Activated T-cell treated with anti-CD3 and anti-CD28 coated beads, Interleukin-2, amount 50 U/mL, for 48 hours (primary cell): ENCODE measurements around the gene ANKRD24.
"Not testable (repeated sequence)": the region's sequence is repeated elsewhere in the genome, so short reads cannot be mapped to it uniquely, and the experiment has no call there.

Source experiments
- DNase-seq, 2 experiments: peaks; one replicate each; pipeline ENCODE4 v3.0.0-alpha.2; 2020

ANKRD24 gene

DNA sequence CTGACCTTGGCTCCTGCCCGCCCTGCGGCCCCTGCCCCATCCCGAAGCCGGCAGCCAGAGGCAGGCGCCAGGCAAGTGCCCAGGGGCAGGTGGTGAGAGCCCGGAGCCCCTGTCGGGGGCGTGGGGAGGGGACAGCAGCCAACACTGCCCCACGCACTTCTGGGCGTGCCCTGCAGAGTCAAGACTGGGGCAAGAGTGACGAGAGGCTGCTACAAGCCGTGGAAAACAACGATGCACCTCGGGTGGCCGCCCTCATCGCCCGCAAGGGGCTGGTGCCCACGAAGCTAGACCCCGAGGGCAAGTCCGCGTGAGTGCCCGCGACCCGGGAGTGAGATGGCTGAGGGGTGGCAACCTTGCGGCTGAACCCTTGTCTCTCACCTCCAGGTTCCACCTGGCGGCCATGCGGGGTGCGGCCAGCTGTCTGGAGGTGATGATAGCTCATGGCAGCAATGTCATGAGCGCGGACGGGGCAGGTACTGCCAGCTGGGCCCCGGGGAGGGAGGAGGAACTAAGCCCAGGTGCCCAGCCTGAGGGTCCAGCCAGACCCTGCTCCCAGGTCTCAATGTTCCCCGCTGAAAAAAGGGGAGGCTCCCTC, 17.3 kb downstream of the ANKRD24 start:
- no peak for DNase-seq

DNA sequence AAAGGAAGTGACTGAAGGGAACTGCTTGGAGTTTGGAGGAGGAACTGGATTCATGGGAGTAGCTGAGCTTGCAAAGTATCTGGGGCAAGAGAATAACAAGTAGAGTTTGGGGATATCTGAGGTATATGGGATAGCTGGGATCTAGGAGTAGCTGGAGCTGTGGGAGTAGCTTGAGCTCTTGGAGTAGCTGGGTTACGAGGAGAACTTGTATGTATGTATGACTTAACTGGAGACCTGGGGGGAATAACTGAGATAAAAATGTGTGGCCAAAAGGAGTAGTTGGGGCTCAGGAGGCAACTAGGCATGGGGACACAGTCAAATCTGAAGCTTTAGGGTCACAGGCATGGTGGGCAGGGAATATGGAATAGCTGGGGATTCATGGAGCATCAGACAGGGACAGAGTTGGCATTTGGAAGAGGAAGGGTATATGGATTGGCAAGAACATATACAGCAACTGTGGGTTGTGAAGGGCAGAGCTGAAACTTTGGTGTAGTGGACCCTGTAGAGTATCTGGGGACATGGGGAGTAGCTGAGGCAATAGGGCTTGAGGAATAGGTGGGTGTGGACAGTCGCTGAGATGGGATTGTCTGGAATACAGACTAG, 18.6 kb downstream of the ANKRD24 start:
- DNase-seq, result no peak

DNA sequence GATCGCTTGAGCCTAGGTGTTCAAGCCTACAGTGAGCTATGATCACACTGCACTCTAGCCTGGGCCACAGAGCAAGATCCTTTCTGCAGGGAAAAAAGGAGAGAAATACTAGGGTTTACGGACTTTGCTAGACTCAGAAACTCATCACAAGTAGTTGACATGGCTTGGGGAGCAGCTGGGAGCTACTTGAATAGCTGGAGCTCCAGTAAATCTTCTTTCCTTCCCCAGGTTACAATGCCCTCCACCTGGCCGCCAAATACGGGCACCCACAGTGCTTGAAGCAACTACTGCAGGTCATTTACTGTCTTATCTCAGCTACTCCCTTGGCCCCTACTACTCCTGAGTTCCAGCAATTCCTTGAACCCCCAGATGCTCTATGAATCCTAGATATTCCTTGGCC, 19.3 kb downstream of the ANKRD24 start:
- DNase-seq, result no peak

DNA sequence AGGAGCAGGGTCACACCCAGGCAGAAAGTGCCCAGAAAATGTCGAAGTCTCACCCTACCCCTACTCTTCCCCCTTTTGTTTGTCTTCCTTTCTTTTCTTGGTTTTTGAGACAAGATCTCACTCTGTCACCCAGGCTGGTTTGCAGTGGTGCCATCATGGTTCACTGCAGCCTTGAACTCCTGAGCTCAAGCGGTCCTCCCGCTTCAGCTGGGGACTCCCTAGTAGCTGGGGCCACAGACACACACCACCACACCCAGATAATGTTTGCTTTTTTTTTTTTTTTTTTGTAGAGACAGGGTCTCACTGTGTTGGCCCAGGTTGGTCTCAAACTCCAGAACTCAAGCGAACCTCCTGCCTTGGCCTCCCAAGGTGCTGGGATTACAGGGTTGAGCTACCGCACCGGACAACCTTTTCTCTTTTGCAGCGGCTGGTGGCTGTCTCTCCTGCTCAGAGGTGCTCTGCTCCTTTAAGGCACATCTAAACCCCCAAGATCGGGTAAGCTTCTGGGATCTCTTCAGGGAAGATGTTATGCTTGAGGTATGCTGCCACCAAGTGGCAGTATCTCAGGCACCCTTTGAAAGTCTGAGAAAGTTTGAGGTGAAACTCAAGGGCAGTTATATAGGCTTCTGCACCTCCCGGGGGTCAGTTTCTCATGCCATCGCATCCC, 24.5 kb downstream of the ANKRD24 start:
- no peak for DNase-seq

DNA sequence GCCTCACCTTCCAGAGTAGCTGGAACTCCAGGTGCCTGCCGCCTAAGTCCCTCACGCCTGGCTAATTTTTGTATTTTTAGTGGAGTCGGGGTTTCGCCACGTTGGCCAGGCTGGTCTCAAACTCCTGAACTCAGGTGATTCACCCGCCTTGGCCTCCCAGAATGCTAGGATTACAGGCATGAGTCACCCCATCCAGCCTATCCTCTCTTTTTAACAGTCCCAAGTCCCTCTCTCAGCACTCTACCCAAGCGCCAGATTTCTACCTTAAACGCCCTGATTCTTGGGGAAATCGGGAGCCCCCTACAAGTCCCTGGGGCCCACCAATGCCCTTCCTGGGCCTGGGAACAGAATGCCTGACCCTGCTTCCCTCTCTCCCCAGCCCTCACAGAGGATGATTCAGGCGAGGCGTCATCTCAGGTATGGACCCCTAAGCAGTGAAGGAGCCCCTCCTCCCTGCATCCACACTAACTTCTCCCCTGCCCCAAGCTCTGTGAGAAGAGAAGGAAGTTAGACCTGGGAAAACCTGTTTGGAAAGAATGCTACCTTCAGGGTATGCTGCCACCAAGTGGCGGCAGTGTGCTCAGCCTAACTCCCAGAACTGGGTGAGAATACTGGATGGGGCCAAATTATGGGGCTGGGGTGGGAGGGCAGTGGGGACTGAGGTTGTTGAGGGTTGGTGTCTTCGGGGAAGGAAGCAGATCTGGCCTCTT, 26.1 kb downstream of the ANKRD24 start:
- no peak for DNase-seq

DNA sequence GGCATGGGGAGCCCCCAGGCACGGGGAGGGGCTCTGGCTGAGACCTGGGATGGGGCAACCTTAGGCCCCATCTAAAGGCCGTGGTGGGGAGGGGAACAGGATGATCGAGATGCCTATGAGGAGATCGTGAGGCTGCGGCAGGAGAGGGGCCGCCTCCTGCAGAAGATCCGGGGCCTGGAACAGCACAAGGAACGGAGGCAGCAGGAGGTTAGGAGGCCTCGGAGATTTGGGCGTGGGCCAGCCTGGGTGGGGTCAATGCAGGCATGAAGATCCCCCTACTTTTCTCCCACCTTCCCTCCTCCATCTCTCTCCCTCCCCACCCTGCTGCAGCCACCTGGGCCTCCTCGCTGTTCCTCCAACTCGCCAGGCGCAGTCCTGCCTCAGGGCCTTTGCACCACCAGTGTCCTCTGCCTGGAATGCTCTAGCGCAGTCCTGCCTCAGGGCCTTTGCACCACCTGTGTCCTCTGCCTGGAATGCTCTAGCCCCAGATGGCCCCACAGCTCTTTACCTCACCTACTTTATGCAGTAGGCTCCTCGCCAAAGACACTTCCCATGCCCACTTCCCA, 27.8 kb downstream of the ANKRD24 start:
- no peak for DNase-seq

DNA sequence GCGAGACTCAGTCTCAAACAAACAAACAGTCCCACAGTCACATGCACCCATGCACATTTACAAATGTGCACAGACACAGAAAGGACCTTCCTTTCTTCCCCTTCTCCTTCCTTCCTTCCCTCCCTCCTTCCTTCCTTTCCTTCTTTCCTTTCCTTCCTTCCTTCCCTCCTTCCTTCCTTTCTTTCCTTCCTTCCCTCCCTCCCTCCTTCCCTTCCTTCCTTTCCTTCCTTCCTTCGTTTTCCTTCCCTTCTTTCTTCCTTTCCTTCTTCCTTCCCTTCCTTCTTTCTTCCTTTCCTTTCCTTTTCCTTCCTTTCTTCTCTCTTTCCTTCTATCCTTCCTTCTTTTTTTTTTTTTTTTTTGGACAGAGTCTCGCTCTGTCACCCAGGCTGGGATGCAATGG, 30.6 kb downstream of the ANKRD24 start:
- DNase-seq, result no peak

DNA sequence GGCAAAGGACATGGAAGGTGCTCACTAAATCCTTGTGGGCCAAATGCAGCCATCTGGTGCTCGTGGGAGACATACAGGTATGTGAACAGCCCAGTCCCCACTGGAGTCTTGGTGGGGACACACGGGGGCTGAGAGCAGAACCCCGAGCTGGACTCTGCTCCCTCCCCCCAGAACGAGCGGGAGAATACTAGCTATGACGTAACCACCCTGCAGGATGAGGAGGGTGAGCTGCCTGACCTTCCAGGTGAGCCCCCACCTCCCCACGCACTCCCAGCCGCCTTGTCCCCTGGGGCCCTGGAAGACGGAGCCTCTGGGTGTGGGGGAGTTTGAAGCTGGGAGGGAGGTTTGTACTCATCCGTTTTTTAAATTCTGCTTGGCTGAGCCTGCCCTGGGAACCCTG, 33.3 kb downstream of the ANKRD24 start:
- no peak for DNase-seq

DNA sequence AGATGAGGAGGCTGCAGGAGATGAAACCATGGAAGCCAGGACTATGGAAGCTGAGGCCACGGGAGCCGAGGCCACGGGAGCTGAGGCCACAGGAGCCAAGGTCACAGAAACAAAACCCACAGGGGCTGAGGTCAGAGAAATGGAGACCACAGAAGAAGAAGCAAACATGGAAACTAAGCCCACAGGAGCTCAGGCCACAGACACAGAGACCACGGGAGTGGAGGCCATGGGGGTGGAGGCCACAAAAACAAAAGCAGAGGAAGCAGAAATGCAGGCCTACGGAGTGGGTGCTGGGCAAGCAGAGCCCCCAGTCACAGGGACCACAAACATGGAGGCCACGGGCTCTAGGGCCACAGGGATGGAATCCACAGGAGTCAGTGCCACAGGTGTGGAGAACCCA, 34.4 kb downstream of the ANKRD24 start:
- DNase-seq, result no peak

DNA sequence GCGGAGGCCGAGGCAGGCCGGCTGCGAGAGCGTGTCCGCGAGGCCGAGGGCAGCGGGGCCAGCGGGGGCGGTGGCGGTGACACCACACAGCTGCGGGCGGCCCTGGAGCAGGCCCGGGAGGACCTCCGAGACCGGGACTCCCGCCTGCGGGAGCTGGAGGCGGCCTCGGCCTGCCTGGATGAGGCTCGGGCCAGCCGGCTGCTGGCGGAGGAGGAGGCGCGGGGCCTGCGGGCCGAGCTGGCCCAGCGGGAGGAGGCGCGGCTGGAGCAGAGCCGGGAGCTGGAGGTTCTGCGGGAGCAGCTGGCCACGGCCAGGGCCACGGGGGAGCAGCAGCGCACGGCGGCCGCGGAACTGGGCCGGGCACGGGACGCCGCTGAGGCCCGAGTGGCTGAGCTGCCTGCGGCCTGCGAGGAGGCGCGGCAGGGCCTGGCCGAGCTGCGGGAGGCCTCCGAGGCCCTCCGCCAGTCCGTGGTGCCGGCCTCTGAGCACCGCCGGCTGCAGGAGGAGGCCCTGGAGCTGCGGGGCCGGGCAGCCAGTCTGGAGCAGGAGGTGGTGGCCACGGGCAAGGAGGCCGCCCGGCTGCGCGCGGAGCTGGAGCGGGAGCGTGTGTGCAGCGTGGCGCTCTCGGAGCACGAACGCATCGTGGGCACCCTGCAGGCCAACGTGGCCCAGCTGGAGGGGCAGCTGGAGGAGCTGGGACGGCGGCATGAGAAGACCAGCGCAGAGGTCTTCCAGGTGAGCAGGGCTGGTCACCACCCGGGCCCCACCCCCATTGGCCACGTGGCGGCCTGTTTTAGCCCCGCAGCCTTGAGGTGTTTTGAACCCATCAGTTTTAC, 35.2 kb downstream of the ANKRD24 start:
- DNase-seq, result no peak

DNA sequence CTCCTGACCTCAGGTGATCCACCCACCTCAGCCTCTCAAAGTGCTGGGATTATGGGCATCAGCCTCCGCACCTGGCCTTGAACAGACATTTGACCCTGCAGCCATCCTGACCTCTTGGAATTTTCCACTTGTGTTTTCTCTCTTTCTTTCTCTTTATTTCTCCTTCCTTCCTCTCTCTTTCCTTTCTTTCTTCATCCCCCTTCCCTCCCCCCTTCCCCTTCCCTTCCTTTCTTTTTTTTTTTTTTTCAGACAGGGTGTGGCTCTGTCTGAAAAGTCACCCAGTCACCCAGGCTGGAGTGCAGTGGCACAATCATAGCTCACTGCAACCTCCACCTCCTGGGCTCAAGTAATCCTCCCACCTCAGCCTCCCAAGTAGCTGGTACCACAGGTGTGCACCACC, 36.0 kb downstream of the ANKRD24 start:
- not testable (repeated sequence) for DNase-seq

DNA sequence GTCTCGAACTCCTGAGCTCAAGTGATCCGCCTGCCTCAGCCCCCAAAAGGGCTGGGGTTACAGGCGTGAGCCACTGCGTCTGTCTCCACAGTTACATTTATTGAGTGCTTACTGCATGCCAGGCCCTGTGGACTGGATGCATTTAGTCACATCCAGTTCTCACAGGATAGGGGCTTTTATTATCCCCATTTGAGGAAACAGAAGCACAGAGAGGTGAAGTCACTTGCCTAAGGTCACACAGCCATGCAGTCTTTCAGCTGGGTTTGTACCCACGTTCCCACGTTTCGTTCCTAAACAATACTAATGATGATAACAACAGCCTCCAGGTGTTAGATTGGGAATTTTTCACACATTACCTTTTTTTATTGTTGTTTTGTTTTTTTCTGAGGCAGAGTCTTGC, 37.7 kb downstream of the ANKRD24 start:
- no peak for DNase-seq

DNA sequence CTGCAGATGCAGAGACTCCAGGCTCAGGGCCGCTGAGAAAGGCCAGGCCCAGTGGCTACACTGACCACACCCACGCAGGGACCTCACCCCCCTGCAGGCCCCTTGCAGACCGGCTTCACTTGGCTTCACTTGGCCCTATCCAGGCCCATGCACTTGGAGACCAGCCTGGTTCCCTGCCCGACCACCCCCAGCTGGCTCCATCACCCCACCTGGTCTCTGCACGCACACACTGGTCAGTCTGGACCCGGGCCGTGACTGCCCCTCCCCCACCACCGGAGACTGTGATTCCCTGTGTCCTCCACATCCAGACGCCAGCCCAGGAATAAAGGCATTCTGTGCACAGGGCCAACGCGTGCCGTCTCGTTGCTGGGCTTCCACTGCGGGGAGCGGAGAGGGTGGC, 42.0 kb downstream of the ANKRD24 start:
- DNase-seq, result no peak

DNA sequence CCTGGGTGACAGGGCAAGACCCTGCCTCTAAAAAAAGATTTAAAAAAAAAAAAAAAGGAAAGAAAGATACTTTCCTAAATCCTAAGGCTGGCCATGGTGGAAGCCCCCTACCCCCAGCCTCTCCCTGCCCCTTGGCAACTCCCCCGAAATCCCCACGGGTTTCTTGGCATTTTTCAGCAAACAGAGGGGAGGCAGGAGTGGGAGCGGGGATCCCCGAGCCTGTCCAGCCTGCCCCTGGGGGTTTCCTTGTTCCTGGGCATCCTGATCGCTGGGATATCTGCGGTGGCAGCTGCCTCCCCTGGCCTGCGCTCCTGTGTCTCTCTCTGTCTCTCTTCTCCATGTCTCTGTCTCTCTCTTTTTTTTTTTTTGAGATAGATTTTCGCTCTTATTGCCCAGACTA, 43.4 kb downstream of the ANKRD24 start:
- no peak for DNase-seq

DNA sequence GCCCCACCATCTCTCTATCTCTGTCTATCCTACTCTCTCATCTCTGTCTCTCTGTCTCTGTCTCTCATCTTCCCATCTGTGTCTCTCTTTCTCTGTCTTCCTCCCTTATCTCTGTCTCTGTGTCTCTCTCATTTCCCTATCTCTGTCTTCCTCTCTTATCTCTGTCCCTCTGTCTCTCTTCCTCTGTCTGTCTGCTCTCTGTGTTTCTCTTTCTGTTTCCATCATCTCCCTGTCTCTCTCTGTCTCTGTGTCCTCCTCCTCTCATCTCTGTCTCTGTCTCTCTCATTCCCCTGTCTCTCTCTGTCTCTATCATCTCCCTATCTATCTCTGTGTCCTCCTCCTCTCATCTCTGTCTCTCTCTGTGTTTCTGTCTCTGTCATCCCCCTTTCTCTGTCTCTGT, 45.3 kb downstream of the ANKRD24 start:
- DNase-seq, result no peak

DNA sequence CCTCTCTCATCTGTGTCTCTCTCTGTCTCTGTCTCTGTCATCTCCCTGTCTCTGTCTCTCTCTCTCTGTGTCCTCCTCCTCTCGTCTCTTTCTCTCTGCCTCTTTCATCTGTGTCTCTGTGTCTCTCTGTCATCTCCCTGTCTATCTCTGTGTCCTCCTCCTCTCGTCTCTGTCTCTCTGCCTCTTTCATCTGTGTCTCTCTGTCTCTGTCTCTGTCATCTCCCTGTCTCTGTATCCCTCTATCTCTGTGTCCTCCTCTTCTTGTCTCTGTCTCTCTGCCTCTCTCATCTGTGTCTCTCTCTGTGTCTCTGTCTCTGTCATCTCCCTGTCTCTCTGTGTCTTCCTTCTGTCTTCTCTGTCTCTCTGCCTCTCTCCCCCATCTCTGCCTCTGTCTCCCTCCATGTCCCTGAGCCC, 46.3 kb downstream of the ANKRD24 start:
- no peak for DNase-seq

DNA sequence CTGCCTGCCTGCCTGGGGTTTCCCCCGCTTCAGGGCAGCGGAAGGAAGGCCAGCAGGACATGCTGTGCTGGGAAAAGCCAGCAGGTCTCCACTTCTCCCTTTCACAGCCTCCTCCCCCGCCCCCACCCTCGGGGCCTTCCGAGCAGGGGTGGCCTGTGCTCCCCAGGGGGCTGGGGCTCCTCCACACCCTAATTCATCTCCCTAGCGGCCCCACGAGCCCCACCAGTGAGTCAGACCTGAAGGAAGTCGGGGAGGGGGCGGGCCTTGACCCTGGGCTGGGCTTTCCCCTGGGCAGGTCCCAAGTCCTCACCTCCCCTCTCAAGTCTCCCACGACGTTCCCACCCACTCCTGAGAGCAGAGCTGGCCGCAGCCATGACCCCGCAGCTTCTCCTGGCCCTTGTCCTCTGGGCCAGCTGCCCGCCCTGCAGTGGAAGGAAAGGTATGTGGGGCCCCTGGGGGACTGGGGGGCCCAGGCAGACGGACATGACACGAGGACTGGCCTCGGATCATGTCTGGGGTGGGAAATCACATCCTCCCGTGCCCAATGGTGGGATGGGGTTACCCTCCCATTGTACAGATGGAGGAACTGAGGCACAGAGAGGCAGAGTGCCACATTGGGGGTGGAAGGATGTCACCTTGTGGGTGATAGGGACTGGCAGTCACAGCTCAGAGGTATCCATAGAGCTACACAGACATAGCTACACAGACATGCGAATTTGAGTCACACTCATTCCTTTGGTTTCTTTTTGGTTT, 46.9 kb downstream of the ANKRD24 start, which contains the start of gene EBI3:
TSS of gene EBI3 (plus strand) at position 345 of the 753 bp plus-strand sequence. CDS start at position 373, 28 bp downstream.
- peak; percentile 74 to 81 for DNase-seq

DNA sequence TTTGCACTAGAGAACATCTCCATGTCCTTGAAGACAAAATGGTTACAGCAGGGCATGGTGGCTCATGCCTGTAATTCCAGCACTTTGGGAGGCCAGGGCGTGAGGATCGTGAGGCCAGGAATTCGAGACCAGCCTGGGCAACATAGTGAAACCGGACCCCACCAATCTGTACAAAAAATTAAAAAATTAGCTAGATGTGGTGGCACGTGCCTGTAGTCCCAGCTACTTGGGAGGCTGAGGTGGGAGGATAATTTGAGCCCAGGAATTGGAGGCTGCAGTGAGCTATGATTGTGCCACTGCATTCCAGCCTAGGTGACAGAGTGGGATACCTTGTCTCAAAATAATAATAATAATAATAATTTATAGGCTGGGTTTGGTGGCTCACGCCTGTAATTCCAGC, 47.7 kb downstream of the ANKRD24 start:
- DNase-seq, result not testable (repeated sequence)

DNA sequence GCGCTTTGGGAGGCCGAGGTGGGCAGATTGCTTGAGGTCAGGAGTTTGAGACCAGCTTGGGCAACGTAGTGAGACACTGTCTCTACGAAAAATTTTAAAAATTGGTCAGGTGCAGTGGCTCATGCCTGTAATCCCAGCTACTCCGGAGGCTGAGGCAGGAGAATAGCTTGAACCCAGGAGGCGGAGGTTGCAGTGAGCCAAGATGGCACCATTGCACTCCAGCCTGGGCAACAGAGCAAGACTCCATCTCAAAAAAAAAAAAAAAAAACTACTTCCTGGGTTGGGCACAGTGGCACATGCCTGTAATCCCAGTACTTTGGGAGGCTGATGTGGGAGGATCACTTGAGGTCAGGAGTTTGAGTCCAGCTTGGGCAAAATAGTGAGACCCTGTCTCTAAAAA, 49.0 kb downstream of the ANKRD24 start:
- DNase-seq, result not testable (repeated sequence)

DNA sequence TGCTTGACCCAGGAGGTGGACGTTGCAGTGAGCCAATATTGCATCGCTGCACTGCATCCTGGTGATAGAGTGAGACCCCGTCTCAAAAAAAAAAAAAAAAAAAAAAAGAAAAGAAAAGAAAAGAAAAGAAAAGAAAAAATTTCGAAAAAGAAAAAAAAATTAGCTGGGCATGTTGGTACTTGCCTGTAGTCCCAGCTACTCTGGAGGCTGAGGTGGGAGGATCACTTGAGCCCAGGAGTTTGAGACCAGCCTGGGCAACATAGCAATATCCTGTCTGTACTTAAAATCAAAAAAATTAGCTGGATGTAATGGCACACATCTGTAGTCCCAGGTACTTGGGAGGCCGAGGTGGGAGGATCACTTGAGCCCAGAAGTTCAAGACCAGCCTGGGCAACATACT, 49.6 kb downstream of the ANKRD24 start:
- not testable (repeated sequence) for DNase-seq

DNA sequence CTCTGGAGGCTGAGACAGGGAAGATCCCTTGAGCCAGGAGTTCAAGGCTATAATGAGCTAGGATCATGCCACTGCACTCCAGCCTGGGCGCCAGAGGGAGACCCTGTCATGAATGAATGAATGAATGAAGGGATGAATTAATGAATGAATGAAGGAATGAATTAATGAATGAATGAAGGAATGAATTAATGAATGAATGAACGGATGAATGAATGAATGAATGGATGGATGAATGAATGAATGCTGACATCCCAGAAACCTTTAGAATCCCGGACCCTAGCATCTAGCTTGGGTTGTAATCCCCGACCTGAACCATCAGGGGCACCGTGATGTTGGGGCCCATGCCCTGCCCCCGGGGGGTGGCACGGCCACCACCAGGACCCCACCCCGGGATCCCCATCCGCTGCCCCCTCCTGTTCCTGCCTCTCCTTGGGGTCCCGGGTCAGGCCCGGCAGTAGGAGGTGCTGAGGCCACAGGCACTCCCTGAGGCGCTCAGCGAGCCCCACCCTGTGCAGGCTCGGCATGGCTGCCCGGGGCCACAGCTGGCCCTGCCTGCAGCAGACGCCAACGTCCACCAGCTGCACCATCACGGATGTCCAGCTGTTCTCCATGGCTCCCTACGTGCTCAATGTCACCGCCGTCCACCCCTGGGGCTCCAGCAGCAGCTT, 50.3 kb downstream of the ANKRD24 start:
- DNase-seq, result no peak
